ENCODE measurements around the gene PER1.

Gene PER1

DNA sequence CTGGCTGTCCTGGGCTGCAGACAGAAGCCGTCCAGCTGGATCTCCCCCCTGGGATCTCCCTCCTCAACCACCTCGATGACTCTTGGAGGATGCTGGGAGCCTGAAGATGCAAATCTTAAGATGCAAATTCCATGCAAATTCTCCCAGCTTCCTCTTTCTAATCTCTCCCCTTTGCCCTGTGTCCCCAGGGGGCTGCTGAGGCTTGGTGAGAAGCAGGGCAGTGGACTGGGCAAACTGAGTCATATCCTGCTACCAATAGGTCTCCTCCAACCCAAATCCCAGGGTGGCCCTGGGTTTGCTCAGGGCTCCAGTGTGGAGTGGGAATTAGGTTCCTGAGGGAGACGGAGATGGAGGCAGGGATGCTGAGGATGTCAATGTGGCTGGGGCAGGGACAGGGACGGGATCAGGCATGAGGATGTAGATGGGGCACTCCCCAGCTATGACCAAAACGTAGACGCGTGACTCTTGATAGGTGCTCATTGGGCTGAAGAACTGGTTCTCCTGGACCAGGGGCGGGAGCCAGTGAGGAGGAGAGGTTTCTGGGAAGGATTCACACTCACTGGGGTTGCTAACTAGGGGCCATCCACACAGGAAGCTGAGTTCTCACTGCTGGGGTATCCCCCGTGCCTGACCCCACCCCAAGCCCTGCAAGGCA, 61.0 kb downstream of the PER1 start:
- FAIRE-seq, result no peak
